GDM1 (cell line): ENCODE data around the gene GSE1.

Experiments used
- DNase-seq: peaks from one replicate; lab custom pipeline; 2025; lab: John Stamatoyannopoulos, UW

The GSE1 gene

DNA sequence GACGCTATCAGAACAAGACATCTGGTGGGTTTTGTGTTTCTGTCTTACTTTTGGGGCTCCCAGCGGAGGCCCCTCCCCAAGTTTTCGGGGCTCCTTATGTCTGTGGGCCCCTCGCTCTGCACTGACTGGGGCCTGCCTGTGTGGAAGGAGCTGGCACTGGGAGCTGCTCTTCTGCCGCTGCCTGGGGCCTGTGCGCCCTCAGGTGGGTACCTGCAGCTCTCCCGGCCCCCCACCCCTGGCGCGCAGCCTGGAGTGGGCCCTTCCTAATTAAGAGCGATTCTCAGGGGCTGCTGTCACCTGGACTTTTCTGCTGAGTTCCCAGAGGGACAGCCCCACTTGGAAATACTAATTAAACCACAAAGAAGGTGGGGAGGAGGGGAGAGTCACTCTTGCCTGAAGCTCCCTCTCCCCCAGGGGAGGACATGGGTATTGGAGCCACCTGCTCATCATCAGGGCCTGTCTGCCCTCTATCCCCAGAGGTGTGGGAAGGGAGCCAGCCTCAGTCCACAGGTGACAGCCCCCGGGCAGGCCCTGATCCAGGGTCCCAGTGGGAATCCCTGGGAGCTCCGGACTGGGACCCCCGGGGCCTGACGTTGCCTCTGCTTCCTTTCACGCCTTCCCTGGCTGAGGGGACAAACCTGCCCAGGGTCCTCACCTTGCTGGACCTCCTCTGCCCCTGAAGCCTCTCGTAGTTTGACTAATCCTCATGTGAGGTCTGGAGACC, 36.5 kb downstream of the GSE1 start:
- DNase-seq = no peak

DNA sequence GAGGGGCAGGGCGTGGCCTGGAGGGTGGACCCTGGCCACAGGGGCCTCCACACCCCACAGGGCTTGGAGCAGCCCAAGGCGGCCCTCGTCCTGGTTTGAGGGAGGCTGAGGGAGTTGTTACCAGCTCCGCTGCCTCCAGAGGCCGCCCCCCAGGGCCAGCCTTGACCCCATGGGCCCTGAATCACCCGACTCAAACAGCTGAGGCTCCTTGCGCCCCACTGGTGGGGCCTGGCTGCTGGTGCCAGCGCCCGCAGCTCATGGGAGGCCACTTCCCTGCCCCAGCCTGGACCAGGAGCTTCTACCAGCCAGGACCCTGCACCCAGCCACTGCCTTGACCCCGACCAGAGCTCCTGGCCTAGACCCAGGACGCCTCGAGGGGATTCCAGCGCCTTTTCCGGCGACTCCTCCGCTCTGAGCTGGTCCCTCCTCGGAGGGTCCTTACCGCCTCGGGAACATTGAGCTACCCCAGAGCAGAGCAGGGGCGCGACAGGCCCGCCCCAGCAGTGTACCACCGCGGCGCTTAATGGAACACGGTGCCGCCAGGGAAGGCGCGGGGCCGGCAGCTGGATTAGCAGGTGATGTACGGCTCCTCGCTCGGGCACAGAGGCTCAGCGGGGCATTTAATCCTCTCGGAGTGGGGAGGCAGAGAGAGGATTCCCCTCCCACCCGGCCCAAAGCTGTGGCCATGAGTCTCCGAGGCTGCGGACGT, 37.2 kb downstream of the GSE1 start:
- no peak for DNase-seq

GRCh38 chr16:85650844-85651628, 37.9 kb downstream of the GSE1 start:
- DNase-seq = no peak

- DNase-seq = no peak
Observed at GRCh38 chr16:85651629-85652430, 38.7 kb downstream of the GSE1 start.

GRCh38 chr16:85652431-85653221, 39.5 kb downstream of the GSE1 start:
- DNase-seq = no peak

GRCh38 chr16:85653290-85653891, 40.3 kb downstream of the GSE1 start:
- DNase-seq = no peak

DNA sequence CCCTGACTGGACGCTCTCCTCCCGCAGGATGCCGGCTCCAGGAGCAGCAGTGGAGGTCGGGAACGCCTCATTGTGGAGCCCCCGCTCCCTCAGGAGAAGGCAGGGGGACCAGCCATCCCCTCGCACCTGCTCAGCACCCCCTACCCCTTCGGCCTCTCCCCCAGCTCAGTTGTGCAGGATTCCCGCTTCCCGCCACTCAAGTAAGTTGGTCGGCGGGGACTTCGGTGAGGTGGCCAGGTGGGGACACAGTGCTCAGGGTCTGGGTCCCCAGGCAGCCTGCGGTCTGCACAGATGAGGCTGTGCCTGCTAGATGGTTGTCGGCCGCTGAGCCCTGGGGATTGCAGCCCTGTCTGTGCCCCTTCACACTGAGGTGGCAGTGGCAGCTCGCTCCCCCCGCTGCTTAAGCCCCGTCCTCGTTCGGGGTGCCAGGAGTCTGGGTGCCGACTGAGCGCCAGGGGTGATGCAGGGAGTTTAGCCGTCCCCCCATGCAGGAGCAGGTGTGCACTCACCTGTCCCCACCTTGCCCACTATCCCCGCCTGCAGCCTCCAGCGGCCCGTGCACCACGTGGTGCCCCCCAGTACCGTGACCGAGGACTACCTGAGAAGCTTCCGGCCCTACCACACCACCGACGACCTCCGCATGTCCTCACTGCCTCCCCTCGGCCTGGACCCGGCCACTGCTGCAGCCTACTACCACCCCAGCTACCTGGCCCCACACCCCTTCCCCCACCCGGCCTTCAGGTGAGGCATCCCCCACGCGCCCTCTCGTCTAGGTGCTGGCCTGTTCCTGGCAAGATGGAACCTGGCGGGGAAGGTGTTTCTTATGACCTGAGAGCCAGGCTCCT, 41.4 kb downstream of the GSE1 start:
- no peak for DNase-seq

DNA sequence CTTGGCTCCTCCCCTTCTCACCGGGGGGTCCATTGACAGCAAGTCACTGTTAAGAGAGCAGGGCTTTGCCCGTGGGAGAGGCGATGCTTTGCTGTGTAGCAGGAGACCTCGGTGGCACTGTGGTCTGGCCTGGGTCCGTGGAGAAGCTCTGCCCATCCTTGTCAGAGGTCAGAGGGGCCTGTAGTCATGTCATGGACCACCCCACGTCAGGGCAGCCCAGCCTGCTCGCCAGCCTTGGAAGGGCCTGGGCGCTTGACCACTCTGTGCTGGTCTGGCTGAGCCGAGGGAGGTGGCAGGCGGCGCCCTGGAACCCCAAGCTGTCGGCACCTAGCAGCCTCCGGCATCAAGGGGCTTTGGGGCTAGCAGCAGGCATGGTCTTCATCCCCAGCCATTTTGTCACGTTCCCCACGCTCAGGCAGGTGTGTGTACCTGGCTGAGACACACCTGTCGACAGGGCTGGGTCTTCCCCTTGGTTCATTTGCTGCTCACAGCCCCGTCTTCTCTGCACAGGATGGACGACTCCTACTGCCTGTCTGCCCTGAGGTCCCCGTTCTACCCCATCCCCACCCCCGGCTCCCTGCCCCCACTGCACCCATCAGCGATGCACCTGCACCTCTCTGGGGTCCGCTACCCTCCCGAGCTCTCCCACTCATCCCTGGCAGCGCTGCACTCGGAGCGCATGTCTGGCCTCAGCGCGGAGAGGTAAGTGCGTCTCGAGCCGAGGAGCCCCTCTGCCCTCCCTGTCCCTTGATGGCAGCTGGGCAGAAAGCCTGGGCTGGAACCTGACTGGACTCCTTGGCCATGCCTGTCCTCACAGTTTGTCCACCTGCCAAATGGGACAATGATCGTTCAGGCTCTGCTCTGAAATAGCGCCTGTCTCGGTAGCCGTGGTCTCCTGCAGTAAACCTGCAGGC, 42.4 kb downstream of the GSE1 start:
- no peak for DNase-seq

- no peak for DNase-seq
Observed at GRCh38 chr16:85656351-85657266, 43.5 kb downstream of the GSE1 start.

- no peak for DNase-seq
Observed at GRCh38 chr16:85657267-85657650, 44.1 kb downstream of the GSE1 start.

GRCh38 chr16:85657996-85658395, 44.9 kb downstream of the GSE1 start:
- no peak for DNase-seq

- DNase-seq = no peak
Observed at GRCh38 chr16:85658504-85659326, 45.6 kb downstream of the GSE1 start.

- DNase-seq = no peak
Observed at GRCh38 chr16:85659336-85659735, 46.2 kb downstream of the GSE1 start.

DNA sequence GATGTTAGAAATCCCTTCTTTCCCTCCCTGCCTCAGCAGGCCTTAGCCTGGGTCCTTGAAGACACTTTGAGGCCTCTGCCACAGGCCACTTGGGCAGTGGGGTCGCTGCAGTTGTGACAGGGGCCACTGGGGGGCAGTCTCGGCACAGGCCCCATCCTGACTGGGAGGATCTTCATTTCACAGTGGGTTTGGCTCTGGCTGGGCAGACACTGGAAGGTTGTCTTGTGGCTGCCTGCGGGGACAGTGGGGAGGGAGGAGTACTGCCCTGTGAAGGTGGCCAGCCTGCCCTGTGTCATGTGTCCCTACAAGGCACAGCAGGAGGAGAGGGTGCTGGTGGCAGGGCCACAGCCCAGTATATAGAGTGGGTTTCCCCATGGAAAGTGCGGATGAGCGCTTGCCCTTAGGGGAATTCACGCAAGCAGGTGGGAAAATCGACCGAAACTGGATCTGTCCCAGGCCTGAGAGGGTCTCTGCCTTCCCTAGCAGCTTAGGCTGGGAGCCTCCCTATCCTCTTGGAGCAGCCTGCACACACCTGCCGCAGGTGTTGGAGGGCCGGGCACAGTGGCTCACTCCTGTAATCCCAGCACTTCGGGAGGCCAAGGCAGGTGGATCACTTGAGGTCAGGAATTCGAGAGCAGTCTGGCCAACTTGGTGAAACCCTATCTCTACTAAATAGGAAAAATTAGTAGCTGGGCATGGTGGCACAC, 46.8 kb downstream of the GSE1 start:
- no peak for DNase-seq

GRCh38 chr16:85660843-85661739, 48.0 kb downstream of the GSE1 start:
- no peak for DNase-seq
